Left lung (tissue), 10 donors: Measurements from ENCODE around the gene OCSTAMP. TPM values are rescaled to one million over a fixed set of nuclear protein-coding genes. Genes with fewer than 3 reads are reported as not detected.

Experiments used
- ATAC-seq: fragments of 200-7000 bp; cut with Tn5 transposase; one replicate; pipeline ENCODE4 v1.9.1; 2020; ENCODE audit warnings: moderate library complexity
- DNase-seq, 4 donors: peaks; one replicate each; pipeline ENCODE4 v3.0.0-alpha.2; 2013 to 2020
- H3K27ac ChIP-seq, 2 donors: fragments of 200-600 bp; sonication (generic) in 1 of 2; one replicate each; pipeline versions ENCODE4 v1.5.0 to v1.8.0; 2020 to 2021
- H3K27me3 ChIP-seq, 2 donors: fragments of 200-600 bp; sonication (generic) in 1 of 2; one replicate each; pipeline versions ENCODE4 v1.5.0 to v1.8.0; 2020 to 2021
- H3K36me3 ChIP-seq, 2 donors: fragments of 200-600 bp; sonication (generic) in 1 of 2; one replicate each; pipeline versions ENCODE4 v1.5.0 to v1.8.0; 2020 to 2021
- H3K4me1 ChIP-seq, 2 donors: fragments of 200-600 bp; one replicate each; pipeline ENCODE4 v1.8.0; 2021
- H3K4me3 ChIP-seq, 2 donors: fragments of 200-600 bp; sonication (generic) in 1 of 2; one replicate each; pipeline versions ENCODE4 v1.5.0 to v1.8.0; 2020 to 2021; ENCODE audit warnings: mild to moderate bottlenecking in 1 of 2
- H3K9me3 ChIP-seq, 2 donors: fragments of 200-600 bp; sonication (generic) in 1 of 2; one replicate each; pipeline versions ENCODE4 v1.5.0 to v1.8.0; 2020 to 2021
- intact Hi-C, 2 donors: fragments of 100-400 bp; cut with DNase I; formaldehyde crosslinking; loops; one replicate each; pipeline versions ENCODE4 v1.11.2 to v1.14.2; 2022
- polyA plus RNA-seq, 6 donors: library from polyadenylated mRNA; unstranded; fragments of 120-200 nt; gene quantifications; one replicate each; pipeline ENCODE4 v1.2.1, GENCODE V29; 2013; ENCODE audit not compliant: insufficient read length in 6 of 6
- total RNA-seq, 2 donors: library from RNA; stranded (reverse); fragmentation: NEBNext Ultra II Directional; extraction: Animal tissue kit (Norgen Biotek cat#: 25700); gene quantifications; one replicate each; pipeline ENCODE4 v1.2.1, GENCODE V29; 2021
- TF ChIP-seq, protein P1 (sequence below), 2 donors: fragments of 200-600 bp; sonication (generic) in 1 of 2; IDR thresholded peaks; one replicate each; pipeline versions ENCODE4 v1.5.0 to v1.8.0; 2021; ENCODE audit warnings: antibody characterized with exemption in 2 of 2
- donor health status: DM: no; HTN: yes; CAD: no.
- donor health status: DM: no; HTN: no; CAD: no.

Gene OCSTAMP
- total and polyA plus RNA-seq, 8 donors = not detected

GRCh38 chr20:46491354-46491753 is 59.1 kb downstream of the OCSTAMP start:
- intact Hi-C loops = no loop called here
- no peak overlapping the region for H3K4me3 ChIP-seq
- no peaks in the 10 kb centered on the region for H3K9me3 ChIP-seq
- no peak for ATAC-seq
- H3K4me1 ChIP-seq = no peaks in the 10 kb centered on the region
- no peaks in the 10 kb centered on the region for H3K36me3 ChIP-seq
- TF ChIP-seq, protein P1, sequence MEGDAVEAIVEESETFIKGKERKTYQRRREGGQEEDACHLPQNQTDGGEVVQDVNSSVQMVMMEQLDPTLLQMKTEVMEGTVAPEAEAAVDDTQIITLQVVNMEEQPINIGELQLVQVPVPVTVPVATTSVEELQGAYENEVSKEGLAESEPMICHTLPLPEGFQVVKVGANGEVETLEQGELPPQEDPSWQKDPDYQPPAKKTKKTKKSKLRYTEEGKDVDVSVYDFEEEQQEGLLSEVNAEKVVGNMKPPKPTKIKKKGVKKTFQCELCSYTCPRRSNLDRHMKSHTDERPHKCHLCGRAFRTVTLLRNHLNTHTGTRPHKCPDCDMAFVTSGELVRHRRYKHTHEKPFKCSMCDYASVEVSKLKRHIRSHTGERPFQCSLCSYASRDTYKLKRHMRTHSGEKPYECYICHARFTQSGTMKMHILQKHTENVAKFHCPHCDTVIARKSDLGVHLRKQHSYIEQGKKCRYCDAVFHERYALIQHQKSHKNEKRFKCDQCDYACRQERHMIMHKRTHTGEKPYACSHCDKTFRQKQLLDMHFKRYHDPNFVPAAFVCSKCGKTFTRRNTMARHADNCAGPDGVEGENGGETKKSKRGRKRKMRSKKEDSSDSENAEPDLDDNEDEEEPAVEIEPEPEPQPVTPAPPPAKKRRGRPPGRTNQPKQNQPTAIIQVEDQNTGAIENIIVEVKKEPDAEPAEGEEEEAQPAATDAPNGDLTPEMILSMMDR (IDR thresholded peaks at IDR 0.05) = no peak
- H3K27me3 ChIP-seq = peaks cover 0 to 3% of the 10 kb centered on the region in 2 donors
- DNase-seq = no peak
- H3K27ac ChIP-seq = no peak overlapping the region

Other genes with a start within 250 kb of the OCSTAMP start
- under 1 TPM in 1 of 2 donors, not detected in 1; 0.26 TPM for gene CDH22, start 242.2 kb downstream of the OCSTAMP start, total RNA-seq
- under 1 TPM in 5 of 6 donors, not detected in 1; 0.06 to 0.13 (median 0.08) TPM for gene CDH22, start 242.2 kb downstream of the OCSTAMP start, polyA plus RNA-seq
- 10 to 100 TPM; 56.2 to 58.3 TPM for gene ELMO2, start 144.0 kb downstream of the OCSTAMP start, total RNA-seq
- gene ELMO2, start 144.0 kb downstream of the OCSTAMP start, polyA plus RNA-seq = 10 to 100 TPM; 58.8 to 79.1 (median 63.5) TPM
- gene ZNF334, start 37.1 kb downstream of the OCSTAMP start, total RNA-seq = 1 to 10 TPM; 4.3 to 6.2 TPM
- 10 to 100 TPM; 35.6 to 48.0 (median 42.1) TPM for gene ZNF334, start 37.1 kb downstream of the OCSTAMP start, polyA plus RNA-seq
- 1 to 10 TPM; 2.4 to 2.9 TPM for gene SLC13A3, start 100.8 kb upstream of the OCSTAMP start, total RNA-seq
- 10 to 100 TPM in 3 of 6 donors, 1 to 10 TPM in 3; 6.1 to 10.4 (median 9.7) TPM for gene SLC13A3, start 100.8 kb upstream of the OCSTAMP start, polyA plus RNA-seq
- 10 to 100 TPM in 1 of 2 donors, 1 to 10 TPM in 1; 9.6 to 11.6 TPM for gene TP53RK, start 138.8 kb upstream of the OCSTAMP start, total RNA-seq
- gene TP53RK, start 138.8 kb upstream of the OCSTAMP start, polyA plus RNA-seq = 10 to 100 TPM; 12.4 to 19.9 (median 14.8) TPM
- gene SLC2A10, start 159.0 kb upstream of the OCSTAMP start, total RNA-seq = 10 to 100 TPM; 12.9 to 26.1 TPM
- gene SLC2A10, start 159.0 kb upstream of the OCSTAMP start, polyA plus RNA-seq = 10 to 100 TPM; 19.3 to 23.9 (median 21.0) TPM